Testis (tissue), 2 donors: ENCODE results near the gene ME3.

Experiments
- CTCF ChIP-seq, 3 experiments: fragments of 450-650 bp in 2 of 3; fragments of 200-600 bp in 1 of 3; sonication (generic) in 1 of 3; IDR thresholded peaks; one replicate each; pipeline ENCODE4 v1.5.1; 2016 to 2019; ENCODE audit warnings: antibody characterized with exemption in 3 of 3, mild to moderate bottlenecking in 2 of 3, moderate library complexity in 1 of 3
- POLR2A ChIP-seq: fragments of 450-650 bp; IDR thresholded peaks from one replicate; pipeline ENCODE4 v1.6.1; 2017; ENCODE audit warnings: antibody characterized with exemption, mild to moderate bottlenecking, moderate library complexity

GRCh38 chr11:86459682-86460460 is 212.5 kb downstream of the ME3 start:
- TF ChIP-seq POLR2A (no peak), CTCF (IDR thresholded peaks at IDR 0.05) (no peak)
